NOMO-1 treated with dmso at 0.1 percent for 144 hours (cell line): Measurements from ENCODE around the gene AVPI1.
"Not testable (repeated sequence)": the region's sequence is repeated elsewhere in the genome, so short reads cannot be mapped to it uniquely, and the experiment has no call there.

Experiments used
- DNase-seq: peaks from one replicate; lab custom pipeline; 2025; ENCODE audit not compliant: unreplicated experiment; lab: John Stamatoyannopoulos, UW

The AVPI1 gene

DNA sequence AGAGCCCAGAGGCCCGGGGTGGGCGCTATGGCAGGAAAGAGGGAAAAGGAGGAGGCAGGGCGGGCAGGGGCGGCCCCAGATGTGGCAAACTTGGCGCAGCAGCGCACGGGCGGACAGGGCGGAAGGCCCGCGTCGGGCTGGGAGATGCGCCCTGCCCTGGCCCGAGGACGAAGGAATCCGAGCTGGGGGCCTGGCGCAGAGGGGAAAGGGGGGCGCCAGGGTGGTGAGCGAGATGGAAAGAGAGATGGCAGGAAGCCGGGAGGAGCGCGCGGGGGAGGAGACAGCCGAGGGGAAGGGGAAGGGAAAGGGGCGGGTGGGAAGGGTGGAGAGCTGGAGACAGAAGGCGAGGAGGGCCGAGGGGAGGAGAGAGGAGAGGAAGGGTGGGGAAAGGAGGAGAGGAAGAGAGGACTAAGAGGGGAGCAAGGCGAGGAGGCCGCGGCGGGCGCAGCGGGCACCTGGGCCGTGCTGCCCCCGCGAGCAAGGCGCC lies 26.3 kb upstream of the AVPI1 start, which contains the start of gene MARVELD1:
TSS of gene MARVELD1 (plus strand) at position 392 of the 487 bp plus-strand sequence. CDS start 147 bp downstream, outside the sequence.
- peak; percentile 50 for DNase-seq

DNA sequence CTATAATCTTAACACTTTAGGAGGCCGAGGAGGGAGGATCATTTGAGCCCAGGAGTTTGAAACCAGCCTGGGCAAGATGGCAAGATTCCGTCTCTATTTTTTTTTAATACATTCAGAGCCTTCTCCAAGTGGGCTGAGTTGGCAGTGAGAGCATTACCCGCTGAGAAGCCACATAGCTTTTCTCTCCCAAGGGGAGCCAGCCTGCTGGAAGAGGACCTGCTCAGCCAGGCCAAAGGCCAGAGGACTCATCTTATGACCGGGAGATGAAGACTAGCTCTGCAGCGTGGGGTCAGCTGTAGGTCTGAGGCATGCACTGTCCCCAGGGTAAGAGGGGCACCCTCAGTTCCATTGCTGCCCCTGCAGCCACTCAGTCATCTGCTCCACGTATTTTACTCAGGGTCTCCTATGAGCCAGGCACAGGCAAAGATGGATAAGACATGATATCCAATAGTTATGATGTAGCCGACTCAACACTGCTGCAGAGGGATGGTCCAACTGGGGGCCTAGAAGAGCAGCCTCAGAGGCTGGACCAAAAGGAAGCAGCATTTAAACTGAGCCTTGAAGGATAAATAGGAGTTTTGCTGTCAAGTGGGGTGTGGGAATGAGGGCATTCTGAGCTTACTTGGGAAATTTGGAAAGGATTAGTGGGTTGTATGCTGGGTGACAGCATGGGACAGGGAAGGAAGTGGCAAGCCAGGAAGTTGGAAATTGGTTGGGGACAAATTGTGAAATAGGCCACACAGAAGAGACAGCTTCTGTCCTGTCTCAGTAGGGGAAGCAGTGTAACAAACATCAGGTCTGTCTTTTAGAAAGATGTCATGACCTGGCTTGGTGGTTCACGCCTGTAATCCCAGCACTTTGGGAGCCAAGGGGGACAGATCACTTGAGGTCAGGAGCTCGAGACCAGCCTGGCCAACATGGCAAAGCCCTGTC lies 24.9 kb upstream of the AVPI1 start:
- no peak for DNase-seq

DNA sequence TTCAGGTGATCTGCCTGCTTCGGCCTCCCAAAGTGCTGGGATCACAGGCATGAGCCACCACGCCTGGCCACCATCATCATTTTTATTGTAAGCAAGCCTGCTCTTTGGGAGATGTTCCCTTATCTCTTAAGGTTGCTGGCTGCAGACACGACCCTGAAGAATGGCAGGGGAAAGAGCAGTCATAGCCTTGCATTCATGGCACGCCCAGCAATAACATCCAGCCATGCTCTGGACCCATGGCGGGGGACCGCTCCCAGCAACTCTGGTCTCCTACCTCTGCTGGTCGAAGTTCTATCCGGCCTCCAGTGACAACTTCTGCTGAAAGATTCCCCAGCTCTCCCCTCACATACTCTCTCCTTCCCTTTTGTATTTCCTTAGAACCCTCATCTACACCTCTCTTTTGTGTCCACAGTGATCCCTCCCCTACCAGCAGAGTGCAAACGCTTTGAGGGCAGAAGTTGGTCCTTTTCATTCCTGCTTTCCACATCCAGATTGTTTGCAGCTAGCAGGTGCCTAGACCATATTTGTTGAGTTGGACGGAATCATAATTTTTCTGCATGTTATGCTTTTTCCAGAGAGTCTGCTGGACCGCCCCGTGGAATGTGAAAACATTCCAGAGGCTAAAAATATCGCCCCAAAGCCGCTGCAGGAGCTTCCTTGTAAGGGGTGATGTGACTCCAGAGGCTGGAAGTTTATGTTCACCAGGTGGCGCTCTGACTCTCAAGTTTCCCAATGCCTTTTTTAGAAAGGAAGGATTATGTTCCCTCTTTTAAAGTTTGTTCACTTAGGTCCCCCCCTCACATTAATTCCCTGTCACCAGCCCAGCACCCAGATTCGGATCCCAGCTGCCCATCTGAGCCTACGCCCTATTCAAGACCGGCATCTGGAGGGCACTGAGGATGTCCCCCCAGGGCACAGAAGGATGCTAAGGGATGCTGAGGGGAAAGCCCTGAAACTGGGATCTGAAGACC lies 22.2 kb upstream of the AVPI1 start:
- no peak for DNase-seq

DNA sequence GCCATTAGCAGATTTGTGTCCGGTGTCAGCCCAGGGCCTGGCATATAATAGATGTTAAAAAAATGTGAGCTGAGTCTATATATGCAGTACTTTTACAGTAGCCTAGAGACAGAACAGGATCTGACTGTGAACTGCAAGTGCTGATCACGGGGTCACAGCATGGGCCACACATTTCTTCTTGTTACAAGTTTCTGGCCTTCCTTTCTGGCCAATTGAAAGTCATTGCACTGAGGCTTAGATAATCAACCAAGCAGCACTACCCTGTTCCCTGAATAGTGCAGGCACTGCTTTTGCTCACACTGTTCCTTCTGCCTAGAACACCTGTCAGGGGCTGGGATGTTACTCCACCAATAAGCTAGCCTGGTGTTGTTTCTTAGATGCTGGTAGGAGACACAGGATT lies 21.1 kb upstream of the AVPI1 start:
- DNase-seq, result no peak

DNA sequence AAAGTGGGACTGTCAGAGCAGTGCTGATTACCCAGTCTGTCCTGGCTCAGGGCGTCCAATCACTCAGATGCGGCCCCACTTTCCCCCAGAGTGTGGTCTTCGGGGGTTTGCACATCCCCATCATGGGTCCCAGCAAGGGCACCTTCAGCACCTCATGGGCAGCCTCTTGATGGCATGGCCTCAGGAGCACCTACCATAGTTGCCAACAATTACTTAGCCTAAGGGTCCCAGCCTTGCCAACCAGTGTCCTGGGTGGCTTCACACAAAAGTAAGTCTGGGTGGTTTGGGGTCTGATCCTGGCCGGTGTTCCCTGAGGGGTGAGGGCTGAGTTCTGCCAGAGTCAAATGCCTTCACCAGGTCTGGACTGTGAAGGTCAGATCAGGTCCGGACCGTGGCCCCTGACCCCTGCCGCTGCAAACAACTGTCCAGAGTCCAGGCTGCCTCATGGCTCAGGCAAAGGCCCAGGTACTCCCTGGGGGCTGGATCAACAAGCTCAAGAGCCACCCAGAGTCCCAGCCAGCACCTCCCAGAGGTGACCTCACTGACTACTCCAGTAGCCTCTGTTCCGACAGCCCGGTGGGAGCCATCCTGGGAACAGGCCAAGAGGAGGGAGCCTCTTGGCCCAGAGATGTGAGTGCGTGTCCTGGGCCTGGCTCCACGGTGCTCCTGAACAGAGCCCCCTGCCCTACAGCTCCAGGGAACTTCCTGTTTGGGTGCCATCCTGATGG lies 20.3 kb upstream of the AVPI1 start:
- DNase-seq, result no peak

DNA sequence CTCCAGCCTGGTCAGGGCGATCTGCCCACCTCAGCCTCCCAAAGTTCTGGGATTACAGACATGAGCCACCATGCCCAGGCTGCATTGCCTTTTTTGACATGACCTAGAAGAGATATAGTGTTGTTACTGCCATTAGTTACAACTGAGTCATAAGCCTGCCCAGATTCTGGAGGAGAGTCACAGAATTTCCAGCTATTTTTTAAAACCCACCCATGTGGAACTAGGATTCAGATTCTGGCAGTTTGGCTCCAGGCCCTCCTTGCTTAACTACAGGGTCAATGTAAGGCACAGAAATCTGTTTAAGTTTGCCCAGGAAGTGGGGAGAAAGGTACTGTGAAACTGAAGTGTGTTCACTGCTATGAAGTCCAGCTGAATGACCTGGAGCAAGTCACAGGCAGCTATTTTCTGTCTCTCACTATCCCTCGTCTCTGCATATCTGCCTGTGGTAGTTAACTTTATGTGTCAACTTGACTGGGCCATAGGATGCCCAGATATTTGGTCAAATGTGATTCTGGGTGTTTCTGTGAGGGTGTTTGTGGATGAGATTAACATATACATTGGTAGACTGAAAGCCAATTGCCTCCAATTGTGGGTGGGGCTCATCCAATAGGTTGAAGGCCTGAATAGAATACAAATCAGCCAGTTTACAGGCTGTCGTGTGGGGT lies 18.1 kb upstream of the AVPI1 start:
- no peak for DNase-seq

DNA sequence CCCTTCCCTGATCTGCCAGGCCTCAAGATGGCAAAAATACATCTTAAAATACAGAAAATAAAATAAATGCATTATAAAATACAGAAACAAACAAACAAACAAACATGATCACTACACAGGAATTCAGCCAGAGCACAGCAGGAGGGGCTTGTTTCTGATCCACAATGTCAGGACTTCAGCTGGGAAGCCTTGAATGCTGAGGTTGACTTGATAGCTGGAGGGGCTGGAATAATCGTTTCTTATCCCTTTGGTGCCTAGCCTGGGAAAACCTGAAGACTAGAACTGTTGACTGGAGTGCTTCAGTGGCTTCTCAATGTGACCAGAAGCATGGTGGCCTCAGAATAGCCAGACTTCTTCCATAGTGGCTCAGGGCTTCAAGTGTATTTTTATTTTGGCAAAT lies 17.3 kb upstream of the AVPI1 start:
- DNase-seq, result no peak

GRCh38 chr10:97703398-97704067 lies 16.5 kb upstream of the AVPI1 start:
- DNase-seq, result no peak

GRCh38 chr10:97701438-97702069 lies 14.5 kb upstream of the AVPI1 start:
- peak; percentile 56 for DNase-seq

DNA sequence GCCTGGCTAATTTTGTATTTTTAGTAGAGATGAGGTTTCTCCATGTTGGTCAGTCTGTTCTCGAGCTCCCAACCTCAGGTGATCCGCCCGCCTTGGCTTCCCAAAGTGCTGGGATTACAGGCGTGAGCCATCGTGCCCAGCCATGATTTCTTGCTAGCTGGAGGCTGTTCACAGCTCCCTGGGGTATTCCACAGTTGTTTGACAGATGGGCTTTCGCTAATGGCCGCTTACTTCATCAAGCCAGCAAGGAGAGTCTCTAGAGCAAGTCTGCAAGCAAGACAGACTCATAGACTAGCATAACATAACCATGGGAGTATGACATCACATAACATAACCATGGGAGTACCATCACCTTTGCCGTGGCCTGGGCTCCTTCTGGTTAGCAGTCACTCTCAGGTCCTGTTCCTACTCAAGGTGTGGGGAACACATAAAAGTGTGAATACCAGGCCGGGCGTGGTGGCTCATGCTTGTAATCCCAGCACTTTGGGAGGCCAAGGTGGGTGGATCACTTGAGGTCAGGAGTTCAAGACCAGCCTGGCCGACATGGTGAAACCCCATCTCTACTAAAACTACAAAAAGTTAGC lies 11.1 kb upstream of the AVPI1 start:
- DNase-seq, result not testable (repeated sequence)

- no peak for DNase-seq
These were observed 3.1 kb upstream of the AVPI1 start for GRCh38 chr10:97690133-97690532.

GRCh38 chr10:97689559-97690020 lies 2.5 kb upstream of the AVPI1 start:
- no peak for DNase-seq

- no peak for DNase-seq
These were observed 1.0 kb upstream of the AVPI1 start for GRCh38 chr10:97687785-97688781.

GRCh38 chr10:97686301-97686961 lies 610 bp downstream of the AVPI1 start:
- no peak for DNase-seq

- no peak for DNase-seq
These were observed 1.6 kb downstream of the AVPI1 start for GRCh38 chr10:97685395-97685958.

DNA sequence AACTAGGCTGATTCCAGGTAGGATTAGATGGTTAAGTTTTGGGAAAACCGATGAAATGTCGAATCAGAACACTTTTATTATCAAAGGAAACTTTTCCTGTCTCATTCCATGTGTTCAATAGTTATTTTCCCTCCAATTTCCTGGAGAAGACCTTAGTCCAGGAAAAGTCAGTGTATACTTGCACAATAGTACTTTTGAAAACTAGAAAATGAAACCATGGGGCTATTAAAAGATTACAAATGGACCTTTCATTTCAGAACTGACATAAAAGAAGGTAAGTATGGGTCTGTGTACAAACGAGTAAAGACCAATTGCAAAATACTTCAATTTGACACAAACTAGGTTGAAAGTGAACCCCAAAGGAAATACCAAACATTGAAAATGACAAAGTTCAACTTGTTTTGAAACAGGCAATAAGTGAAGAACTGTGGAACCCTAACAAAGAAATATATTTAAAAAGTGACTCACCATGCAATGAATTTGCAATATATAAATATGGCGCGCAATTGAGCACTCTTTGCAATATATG lies 2.1 kb downstream of the AVPI1 start:
- DNase-seq, result no peak
